GM19397 (cell line): Measurements from ENCODE around the gene PIK3C2G.

Source experiments
- ATAC-seq: cut with Tn5 transposase; IDR thresholded peaks from one replicate; pipeline ENCODE4 v1.9.1; 2021; ENCODE audit warnings: mild to moderate bottlenecking, moderate library complexity; ENCODE audit not compliant: unreplicated experiment

The PIK3C2G gene

GRCh38 chr12:18270958-18271460 lies 9.7 kb downstream of the PIK3C2G start:
- no peak for ATAC-seq

- no peak for ATAC-seq
Observed at GRCh38 chr12:18275981-18276380, 14.7 kb downstream of the PIK3C2G start.

- ATAC-seq, result no peak
Observed at GRCh38 chr12:18277196-18277595, 15.9 kb downstream of the PIK3C2G start.

- no peak for ATAC-seq
Observed at GRCh38 chr12:18280728-18281127, 19.4 kb downstream of the PIK3C2G start.

GRCh38 chr12:18281941-18282340 lies 20.6 kb downstream of the PIK3C2G start:
- no peak for ATAC-seq

GRCh38 chr12:18283831-18284230 lies 22.5 kb downstream of the PIK3C2G start:
- no peak for ATAC-seq

GRCh38 chr12:18284386-18284785 lies 23.1 kb downstream of the PIK3C2G start:
- ATAC-seq, result no peak

- no peak for ATAC-seq
Observed at GRCh38 chr12:18285161-18285560, 23.8 kb downstream of the PIK3C2G start.

- ATAC-seq, result no peak
Observed at GRCh38 chr12:18290386-18290785, 29.1 kb downstream of the PIK3C2G start.

- ATAC-seq, result no peak
Observed at GRCh38 chr12:18294889-18295288, 33.6 kb downstream of the PIK3C2G start.

- ATAC-seq, result no peak
Observed at GRCh38 chr12:18296201-18296908, 35.0 kb downstream of the PIK3C2G start.

GRCh38 chr12:18296909-18297280 lies 35.6 kb downstream of the PIK3C2G start:
- ATAC-seq, result no peak

- no peak for ATAC-seq
Observed at GRCh38 chr12:18297902-18298301, 36.6 kb downstream of the PIK3C2G start.

- no peak for ATAC-seq
Observed at GRCh38 chr12:18302809-18303430, 41.6 kb downstream of the PIK3C2G start.

- ATAC-seq, result no peak
Observed at GRCh38 chr12:18304609-18305008, 43.3 kb downstream of the PIK3C2G start.

GRCh38 chr12:18306311-18306710 lies 45.0 kb downstream of the PIK3C2G start:
- no peak for ATAC-seq

- no peak for ATAC-seq
Observed at GRCh38 chr12:18313306-18313705, 52.0 kb downstream of the PIK3C2G start.

- no peak for ATAC-seq
Observed at GRCh38 chr12:18320036-18320617, 58.8 kb downstream of the PIK3C2G start.

- ATAC-seq, result no peak
Observed at GRCh38 chr12:18320976-18321375, 59.7 kb downstream of the PIK3C2G start.

- no peak for ATAC-seq
Observed at GRCh38 chr12:18323159-18323558, 61.8 kb downstream of the PIK3C2G start.

GRCh38 chr12:18327036-18327435 lies 65.7 kb downstream of the PIK3C2G start:
- ATAC-seq, result no peak

GRCh38 chr12:18332173-18332572 lies 70.9 kb downstream of the PIK3C2G start:
- no peak for ATAC-seq
